ENCODE data around the gene LMAN1.
A peak's percentile ranks its signal among the peaks of the same experiment; 100 is the strongest.

The LMAN1 gene

DNA sequence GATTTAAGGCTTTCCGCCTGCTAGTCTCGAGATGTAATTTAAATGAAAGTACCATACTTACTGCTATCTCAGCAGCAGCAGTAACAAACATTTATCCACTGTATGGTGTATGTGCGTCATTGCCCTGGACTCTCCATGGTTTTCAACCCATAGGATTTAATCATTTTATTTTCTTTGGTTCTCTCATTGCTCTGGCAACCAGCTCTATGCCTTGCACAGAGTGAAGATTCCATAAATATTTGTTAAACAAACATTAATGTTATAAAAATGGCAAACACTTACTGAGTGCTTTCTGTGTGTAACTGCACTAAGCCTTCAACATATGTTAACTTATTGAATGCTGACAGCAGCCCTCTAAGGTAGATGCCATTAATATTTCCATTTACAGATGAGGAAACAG, 1.3 kb upstream of the LMAN1 start:
- DNase-seq (ENCODE audit: low read depth in 2 of 2), result no peak

- DNase-seq (ENCODE audit: low read depth in 2 of 2), result no peak
Observed at GRCh38 chr18:59359576-59359952, 499 bp upstream of the LMAN1 start.

GRCh38 chr18:59358414-59358711, 702 bp downstream of the LMAN1 start:
- no peak for DNase-seq (ENCODE audit: low read depth in 2 of 2)

DNA sequence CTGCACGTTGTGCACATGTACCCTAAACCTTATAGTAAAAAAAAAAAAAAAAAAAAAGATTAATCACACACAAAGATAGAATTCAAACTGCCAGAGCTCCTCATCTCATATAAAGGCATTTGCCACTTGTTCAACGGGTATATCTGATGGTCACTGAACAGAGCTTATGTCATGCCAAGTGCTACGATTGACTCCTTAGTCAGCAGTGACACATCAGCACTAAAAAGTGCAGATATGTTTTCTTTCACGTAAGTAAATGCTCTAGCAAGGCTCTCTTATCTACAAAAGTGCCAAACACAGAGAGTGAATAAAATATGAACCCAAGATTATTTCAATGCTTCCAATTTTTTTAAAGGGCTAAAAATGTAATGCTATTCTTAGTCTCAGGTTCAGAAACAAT, 1.1 kb downstream of the LMAN1 start:
- DNase-seq (ENCODE audit: low read depth in 2 of 2), result no peak

GRCh38 chr18:59354731-59355130, 4.3 kb downstream of the LMAN1 start:
- no peak for DNase-seq (ENCODE audit: low read depth in 2 of 2)

DNA sequence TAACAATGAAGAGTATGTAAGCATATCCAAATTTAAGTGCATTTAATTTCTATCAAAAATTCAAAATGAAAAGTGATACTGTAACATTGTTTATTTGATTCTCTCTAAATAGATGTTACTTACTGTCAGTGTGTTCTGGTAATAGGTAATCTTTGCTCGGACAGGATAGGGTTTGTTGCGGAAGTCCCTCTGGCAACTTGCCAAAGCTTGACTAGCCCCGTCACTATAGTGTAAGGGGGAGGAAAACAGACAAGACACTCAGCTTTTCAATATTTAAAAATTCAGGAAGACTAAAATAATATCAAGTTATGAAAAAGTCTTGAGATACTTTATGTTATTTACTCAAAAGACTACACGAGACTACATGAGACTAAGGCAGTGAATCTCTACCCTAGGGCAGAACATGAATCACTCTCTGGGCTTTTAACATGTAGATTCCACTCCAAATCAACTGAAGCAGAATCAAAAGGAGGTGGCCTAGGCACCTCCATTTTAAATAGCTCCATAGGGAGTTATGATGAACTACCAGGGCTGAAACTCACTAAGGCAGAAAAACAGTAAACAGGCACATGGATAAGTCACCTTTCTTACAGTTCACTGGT, 5.9 kb downstream of the LMAN1 start:
- DNase-seq (ENCODE audit: low read depth in 2 of 2), result no peak

DNA sequence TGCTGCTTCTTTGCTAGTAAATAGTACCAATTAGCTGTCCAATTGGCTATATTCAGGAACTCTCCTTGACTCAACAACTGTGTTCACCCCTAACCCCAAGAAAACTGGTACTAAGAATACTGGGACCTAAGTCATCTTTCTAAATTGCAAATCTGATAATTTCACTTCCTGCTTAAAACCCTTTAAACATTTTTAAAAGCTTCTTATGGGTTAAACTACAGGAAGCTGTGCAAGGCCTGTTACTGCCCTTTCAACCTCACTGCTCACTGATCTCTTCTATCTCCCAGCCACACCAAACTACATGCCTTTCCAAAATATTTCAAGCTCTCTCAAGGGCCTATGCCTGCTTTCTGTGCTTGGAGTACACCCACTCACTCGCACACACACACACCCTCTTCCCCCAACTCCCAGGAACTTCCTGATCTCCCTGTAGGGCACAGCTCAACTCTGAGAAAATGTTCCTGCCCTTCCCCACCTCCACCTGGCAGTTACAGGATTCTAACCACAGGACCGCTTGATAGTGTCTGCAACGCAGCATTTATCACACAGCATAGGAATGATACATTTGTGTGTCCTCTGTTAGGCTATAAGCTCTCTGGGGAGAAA, 6.7 kb downstream of the LMAN1 start:
- DNase-seq (ENCODE audit: low read depth in 2 of 2), result no peak

DNA sequence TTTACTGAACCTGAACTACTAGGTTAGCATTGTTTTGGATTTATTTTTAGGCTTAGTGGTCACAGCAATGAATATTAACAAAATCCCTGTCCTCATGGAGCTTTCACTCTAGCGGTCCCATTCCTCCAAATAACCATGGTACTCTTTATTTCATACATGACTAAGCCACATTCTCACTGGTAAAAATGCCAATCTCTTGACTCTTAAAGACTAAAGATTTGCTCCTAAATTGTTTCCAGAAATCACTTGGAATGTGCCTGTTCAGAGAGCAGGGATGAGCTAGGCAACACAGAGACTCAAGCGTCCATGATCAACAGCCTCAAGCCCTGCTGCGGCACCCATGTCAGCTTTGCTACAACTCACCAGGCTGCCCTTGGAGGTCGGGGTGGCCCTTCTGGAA, 13.5 kb downstream of the LMAN1 start:
- no peak for DNase-seq (ENCODE audit: low read depth in 2 of 2)

DNA sequence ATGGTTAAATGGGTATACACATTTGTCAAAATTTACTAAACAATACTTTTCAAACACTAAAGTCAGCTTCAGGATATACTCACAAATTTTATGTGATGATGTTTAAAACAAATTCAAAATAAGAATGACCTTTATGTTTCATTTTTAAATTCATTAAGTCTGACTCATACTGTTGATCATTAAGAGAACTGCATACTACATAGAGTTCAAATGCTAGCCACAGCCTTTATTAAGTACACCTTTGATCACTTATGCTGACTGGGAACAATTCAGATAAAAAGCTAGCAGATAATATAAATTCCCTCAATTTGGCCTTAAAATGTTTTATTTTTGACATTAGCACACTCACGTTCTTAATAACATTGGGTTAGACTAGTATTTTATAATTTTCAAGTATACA, 14.1 kb downstream of the LMAN1 start:
- DNase-seq (ENCODE audit: low read depth in 2 of 2), result no peak

- no peak for DNase-seq (ENCODE audit: low read depth in 2 of 2)
Observed at GRCh38 chr18:59343926-59344325, 15.1 kb downstream of the LMAN1 start.

DNA sequence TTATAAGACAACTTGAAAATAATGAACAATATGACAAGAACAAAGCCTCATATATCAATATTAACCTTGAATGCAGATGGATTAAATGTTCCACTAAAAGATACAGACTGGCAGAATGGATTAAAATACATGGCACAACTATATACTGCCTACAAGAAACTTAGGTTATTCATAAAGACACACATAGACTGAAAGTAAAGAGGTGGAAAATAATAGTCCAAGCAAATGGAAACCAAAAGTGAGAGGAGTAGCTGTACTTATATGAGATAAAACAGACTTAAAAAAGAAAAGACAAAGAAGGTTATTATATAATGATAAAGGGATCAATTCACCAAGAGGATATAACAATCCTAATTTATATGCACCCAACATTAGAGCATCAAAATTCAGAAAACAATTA, 18.2 kb downstream of the LMAN1 start:
- DNase-seq (ENCODE audit: low read depth in 2 of 2), result no peak

GRCh38 chr18:59340312-59340711, 18.8 kb downstream of the LMAN1 start:
- no peak for DNase-seq (ENCODE audit: low read depth in 2 of 2)

- no peak for DNase-seq (ENCODE audit: low read depth in 2 of 2)
Observed at GRCh38 chr18:59332986-59333385, 26.1 kb downstream of the LMAN1 start.

GRCh38 chr18:59328683-59329082, 30.4 kb downstream of the LMAN1 start:
- no peak for DNase-seq (ENCODE audit: low read depth in 2 of 2)

GRCh38 chr18:59325965-59326364, 33.1 kb downstream of the LMAN1 start:
- no peak for DNase-seq (ENCODE audit: low read depth in 2 of 2)

- no peak for DNase-seq (ENCODE audit: low read depth in 2 of 2)
Observed at GRCh38 chr18:59324623-59324971, 34.5 kb downstream of the LMAN1 start.

GRCh38 chr18:59323931-59324622, 35.0 kb downstream of the LMAN1 start:
- DNase-seq (ENCODE audit: low read depth in 2 of 2), result no peak

GRCh38 chr18:59318460-59319050, 40.5 kb downstream of the LMAN1 start, which contains the start of gene CPLX4:
TSS of gene CPLX4 (minus strand) at chr18:59318649. CDS start at chr18:59318462, 187 bp downstream.
- no peak for DNase-seq (ENCODE audit: low read depth in 2 of 2)

- DNase-seq (ENCODE audit: low read depth in 2 of 2), result no peak
Observed at GRCh38 chr18:59311631-59312030, 47.4 kb downstream of the LMAN1 start.

GRCh38 chr18:59308938-59309260, 50.2 kb downstream of the LMAN1 start:
- no peak for DNase-seq (ENCODE audit: low read depth in 2 of 2)

GRCh38 chr18:59308248-59308937, 50.7 kb downstream of the LMAN1 start:
- peak; percentile 42 to 62 for DNase-seq (ENCODE audit: low read depth in 2 of 2)

- DNase-seq (ENCODE audit: low read depth in 2 of 2), result no peak
Observed at GRCh38 chr18:59306640-59307039, 52.4 kb downstream of the LMAN1 start.

- DNase-seq (ENCODE audit: low read depth in 2 of 2), result no peak
Observed at GRCh38 chr18:59305295-59305694, 53.8 kb downstream of the LMAN1 start.
